Measurements from ENCODE around the gene RIPK3.
"Not testable (repeated sequence)": the region's sequence is repeated elsewhere in the genome, so short reads cannot be mapped to it uniquely, and the experiment has no call there.

Gene RIPK3

GRCh38 chr14:24339284-24340151 is at the start of gene RIPK3:
Gene RIPK3 (minus strand): TSS chr14:24339991. CDS start chr14:24339826, 165 bp downstream.
- no peak for DNase-seq (ENCODE audit: low read depth, low spot score)

GRCh38 chr14:24389226-24389848 is 49.5 kb upstream of the RIPK3 start:
- DNase-seq (ENCODE audit: low read depth, low spot score): no peak

- no peak for DNase-seq (ENCODE audit: low read depth, low spot score)
These were observed 48.8 kb upstream of the RIPK3 start for GRCh38 chr14:24388474-24389179.

- not testable (repeated sequence) for DNase-seq (ENCODE audit: low read depth, low spot score)
These were observed 47.8 kb upstream of the RIPK3 start for GRCh38 chr14:24387579-24387978.

- no peak for DNase-seq (ENCODE audit: low read depth, low spot score)
These were observed 47.2 kb upstream of the RIPK3 start for GRCh38 chr14:24387009-24387345.

GRCh38 chr14:24385524-24385923 is 45.7 kb upstream of the RIPK3 start:
- DNase-seq (ENCODE audit: low read depth, low spot score): no peak

- DNase-seq (ENCODE audit: low read depth, low spot score): no peak
These were observed 44.4 kb upstream of the RIPK3 start for GRCh38 chr14:24384169-24384568.

- no peak for DNase-seq (ENCODE audit: low read depth, low spot score)
These were observed 42.2 kb upstream of the RIPK3 start for GRCh38 chr14:24382064-24382371.

GRCh38 chr14:24381363-24382063 is 41.7 kb upstream of the RIPK3 start:
- DNase-seq (ENCODE audit: low read depth, low spot score): no peak

GRCh38 chr14:24379907-24380730 is 40.3 kb upstream of the RIPK3 start:
- DNase-seq (ENCODE audit: low read depth, low spot score): no peak

- no peak for DNase-seq (ENCODE audit: low read depth, low spot score)
These were observed 39.5 kb upstream of the RIPK3 start for GRCh38 chr14:24378981-24379906.

- DNase-seq (ENCODE audit: low read depth, low spot score): no peak
These were observed 38.5 kb upstream of the RIPK3 start for GRCh38 chr14:24378327-24378726.

- no peak for DNase-seq (ENCODE audit: low read depth, low spot score)
These were observed 37.9 kb upstream of the RIPK3 start for GRCh38 chr14:24377657-24378056.

GRCh38 chr14:24377126-24377525 is 37.3 kb upstream of the RIPK3 start:
- no peak for DNase-seq (ENCODE audit: low read depth, low spot score)

GRCh38 chr14:24376448-24377070 is 36.8 kb upstream of the RIPK3 start:
- no peak for DNase-seq (ENCODE audit: low read depth, low spot score)

- peak; percentile 41 for DNase-seq (ENCODE audit: low read depth, low spot score)
These were observed 33.1 kb upstream of the RIPK3 start for GRCh38 chr14:24372701-24373416.

GRCh38 chr14:24371605-24372004 is 31.8 kb upstream of the RIPK3 start:
- DNase-seq (ENCODE audit: low read depth, low spot score): not testable (repeated sequence)

- no peak for DNase-seq (ENCODE audit: low read depth, low spot score)
These were observed 31.0 kb upstream of the RIPK3 start for GRCh38 chr14:24370748-24371147.

All from brain pericyte (primary cell).